MM.1S (cell line): ENCODE measurements around the gene APBB1.

Source experiments
- CTCF ChIP-seq: fragments of 300-600 bp; sonication (generic); IDR thresholded peaks from 2 replicates; pipeline ENCODE4 v1.5.1; 2016; ENCODE audit warnings: antibody characterized with exemption, low read length, mixed read lengths
- EZH2 ChIP-seq: fragments of 300-600 bp; sonication (generic); optimal IDR thresholded peaks from 2 replicates; pipeline ENCODE3; 2017; ENCODE audit warnings: low read depth, mild to moderate bottlenecking, antibody characterized with exemption, low read length, mixed read lengths

GRCh38 chr11:6442441-6442840 is 23.5 kb upstream of the APBB1 start:
- TF ChIP-seq CTCF, result no peak
- TF ChIP-seq EZH2, result no peak
